ENCODE results near the gene RPS6KA2.
A peak's percentile ranks its signal among the peaks of the same experiment; 100 is the strongest.

Gene RPS6KA2

DNA sequence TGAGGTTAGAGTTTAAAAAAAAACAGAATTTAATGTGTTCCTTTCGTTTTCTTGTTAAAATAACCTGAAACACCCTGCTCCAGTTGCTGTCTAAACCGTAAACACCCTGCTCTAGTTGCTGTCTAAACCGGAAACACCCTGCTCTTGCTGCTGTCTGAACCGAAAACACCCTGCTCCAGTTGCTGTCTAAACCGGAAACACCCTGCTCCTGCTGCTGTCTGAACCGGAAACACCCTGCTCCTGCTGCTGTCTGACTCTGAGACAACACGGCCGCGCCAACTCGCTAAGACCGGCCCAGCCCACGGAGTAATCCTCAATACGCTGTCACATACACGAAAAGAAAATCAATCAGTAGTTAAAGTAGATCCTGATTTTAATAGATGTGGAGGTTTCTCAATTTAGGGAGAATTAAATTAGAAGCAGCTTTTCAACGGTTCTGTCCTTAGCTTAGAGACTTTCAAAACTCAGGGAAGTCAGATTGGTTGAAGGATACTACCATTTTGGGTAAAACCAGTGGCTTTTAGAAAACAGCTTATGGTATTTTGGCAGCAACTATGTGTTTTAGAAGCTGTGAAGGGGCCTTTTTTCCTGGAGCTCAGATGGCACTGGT is 138.9 kb downstream of the RPS6KA2 start:
- DNase-seq (ENCODE audit: low read depth in 2 of 2), result peak; percentile 51 to 58

DNA sequence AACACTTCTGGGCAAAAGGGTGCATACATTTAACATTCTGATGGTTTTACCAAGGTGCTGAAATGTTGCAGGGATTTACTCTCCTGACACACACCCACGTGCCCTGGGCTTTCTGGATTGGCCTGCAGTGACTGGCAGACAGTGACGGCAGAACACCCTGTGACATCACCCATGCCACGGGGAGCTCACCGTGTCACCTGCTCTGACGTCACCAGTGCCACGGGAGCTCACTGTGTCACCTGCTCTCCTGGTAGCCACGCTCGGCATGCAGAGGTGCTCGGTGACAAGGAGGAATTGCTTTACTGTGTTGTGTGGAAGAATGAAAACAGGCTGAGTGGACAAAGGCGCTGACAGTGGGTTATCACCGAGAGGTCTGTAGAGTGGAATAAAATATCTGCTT is 139.9 kb downstream of the RPS6KA2 start:
- no peak for DNase-seq (ENCODE audit: low read depth in 2 of 2)

DNA sequence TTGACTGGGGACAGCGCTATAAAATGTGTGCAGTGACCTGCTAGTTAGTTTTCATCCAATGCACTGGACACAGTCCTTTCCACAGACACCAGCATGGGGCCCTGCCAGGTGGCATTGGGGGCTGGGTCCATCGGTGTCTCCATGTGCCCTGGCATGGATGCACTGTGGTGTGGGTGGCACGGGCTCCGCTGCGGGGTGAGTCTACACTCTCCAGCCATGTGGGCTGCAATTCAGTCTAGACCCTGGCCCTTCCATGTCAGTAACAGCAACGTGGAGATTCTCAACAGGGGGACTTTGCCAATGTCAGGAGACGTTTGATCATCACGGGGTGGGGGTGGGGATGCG is 140.5 kb downstream of the RPS6KA2 start:
- DNase-seq (ENCODE audit: low read depth in 2 of 2), result no peak

DNA sequence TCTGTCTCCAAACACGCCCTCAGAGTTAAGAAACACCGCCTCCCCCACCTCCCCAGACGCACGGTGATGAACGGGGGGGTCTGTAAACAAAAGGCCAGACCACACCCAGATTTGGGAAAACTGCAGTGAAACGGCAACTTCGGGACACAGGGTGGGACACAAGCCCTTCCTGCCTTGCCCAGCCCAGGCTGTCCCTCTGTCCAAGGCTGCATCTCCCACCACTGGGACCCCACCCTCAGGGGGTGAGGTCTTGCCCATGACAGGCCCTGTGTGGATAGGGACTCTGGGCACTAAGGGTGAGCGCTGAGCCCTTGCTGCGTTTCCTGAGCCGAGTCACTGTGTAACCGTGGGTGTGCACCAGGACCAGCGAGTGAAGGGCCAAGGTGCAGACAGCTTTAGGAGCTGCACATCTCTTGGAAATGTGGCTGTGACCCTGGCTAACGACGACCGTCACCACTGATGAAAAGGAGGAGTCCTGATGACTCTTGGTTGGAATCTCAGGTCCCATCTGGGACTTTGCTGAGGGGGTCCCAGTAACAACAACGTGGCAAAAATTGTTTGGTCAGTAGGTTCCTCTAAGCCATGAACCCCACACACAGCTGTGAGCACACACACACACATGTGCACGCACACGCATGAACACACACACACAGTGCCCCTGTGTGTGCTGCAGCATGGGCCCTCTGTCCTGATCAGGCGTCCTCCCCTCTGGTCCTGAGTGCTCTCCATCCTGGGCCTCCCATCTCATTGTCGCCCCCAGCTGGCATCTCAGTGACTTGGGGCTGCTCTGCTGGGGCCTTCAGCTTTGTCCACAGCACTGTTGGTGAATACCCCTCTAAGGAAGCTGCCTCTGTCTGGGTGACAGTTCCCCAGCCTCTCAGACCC is 141.2 kb downstream of the RPS6KA2 start:
- no peak for DNase-seq (ENCODE audit: low read depth in 2 of 2)

DNA sequence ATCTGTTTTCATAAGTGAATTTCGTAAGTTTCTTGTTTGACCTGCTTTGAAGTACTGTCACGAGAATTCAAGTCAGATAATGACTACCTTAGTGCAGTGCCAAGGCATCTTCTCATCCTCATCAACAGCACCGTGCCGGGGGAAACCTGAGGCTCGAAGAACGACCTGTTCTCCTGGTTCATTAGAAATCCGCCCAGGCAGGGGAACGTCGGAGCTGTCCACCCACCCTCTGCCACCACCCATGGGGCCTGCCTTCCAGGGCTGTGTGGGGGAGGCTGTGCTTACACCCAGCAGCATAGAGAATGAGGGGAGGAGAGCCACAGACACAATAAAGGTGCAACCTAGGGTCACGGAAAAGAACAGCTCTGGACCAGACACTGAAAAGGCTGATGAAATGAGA is 142.2 kb downstream of the RPS6KA2 start:
- DNase-seq (ENCODE audit: low read depth in 2 of 2), result no peak

DNA sequence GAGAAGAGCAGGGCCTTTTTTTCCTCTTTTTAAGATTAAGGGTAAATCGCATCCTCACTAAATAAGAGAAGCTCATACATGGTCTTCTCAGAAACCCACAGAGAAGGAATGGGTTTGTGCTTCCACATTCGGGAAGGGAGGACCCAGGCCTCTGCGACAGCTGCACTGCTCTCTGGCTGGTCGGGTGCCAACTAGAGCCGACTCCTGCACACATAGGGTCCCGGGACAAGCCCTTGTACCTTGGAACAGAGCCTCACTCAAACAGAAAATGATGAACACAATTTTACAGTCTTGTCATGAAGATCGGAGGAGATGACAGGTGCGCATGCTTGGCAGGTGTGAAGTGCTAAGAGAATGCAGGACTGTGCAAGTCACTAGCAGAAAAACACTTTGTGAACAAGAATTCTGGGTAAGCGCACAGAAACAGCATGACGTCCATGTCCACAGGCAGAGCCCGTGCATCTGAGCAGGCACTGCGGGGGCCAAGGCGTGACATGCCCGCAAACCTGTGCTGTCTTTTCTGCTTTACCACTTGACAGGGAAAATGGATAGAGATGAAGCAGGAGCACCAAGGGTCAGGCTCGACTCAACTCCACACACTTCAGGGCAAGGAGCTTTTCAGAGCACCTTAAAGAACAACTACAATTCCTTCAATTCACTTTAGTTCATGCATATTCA is 143.3 kb downstream of the RPS6KA2 start:
- DNase-seq (ENCODE audit: low read depth in 2 of 2), result no peak

DNA sequence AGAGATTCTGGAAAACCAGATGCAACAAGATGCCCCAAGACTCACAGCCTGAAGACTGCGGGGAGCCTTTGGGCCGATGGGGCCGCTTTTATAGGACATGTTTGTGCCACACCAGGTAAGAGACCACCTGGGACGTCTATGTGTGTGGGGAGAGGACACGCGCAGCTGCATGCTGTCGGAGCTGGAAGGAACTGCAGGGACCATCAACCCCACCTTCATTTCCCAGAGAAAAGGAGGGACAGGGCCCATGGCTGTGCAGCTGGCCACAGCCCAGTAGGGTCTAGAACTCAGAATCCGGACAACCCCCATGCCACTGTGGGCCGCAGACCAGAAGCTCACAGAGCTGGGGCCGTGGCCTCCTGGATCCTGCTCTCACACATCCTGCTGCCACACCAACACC is 144.0 kb downstream of the RPS6KA2 start:
- DNase-seq (ENCODE audit: low read depth in 2 of 2), result no peak

DNA sequence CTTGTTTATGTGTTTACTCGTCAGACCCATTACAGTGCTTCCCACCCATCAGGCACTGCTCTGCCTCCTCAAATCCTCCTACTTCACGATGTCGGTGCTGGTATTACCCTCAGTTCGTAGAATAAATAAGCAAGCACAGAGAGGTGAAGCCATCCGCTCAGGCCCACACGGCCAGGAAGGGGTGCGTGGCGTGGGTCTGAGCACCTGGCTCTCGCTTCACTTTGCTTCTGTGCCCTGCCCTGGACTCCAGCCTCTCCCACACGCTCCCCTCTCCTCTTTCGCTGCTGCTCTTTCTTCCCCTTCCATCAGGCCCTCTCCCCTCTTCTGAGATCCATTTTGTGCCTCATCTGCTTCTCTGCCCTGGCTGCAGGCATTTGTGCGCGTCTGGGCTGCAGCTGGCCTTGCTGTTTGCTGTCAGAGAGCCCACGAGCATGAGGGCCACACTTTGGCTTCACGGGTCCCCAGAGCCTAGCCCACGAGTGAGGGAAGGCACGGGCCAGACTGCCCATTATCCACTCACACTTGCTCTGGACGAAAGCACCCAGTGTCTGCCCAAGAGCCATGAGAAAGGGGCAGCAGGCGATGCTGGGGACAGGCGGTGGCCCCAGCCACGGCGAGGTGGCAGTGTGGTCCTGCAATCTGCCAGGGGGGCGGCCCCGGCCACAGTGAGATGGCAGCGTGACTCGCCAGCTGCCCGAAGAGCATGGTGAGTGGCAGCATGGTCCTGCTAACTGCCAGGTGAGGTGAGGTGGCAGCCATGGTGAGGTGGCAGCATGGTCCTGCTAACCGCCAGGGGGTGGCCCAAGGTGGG is 148.1 kb downstream of the RPS6KA2 start:
- DNase-seq (ENCODE audit: low read depth in 2 of 2), result no peak

DNA sequence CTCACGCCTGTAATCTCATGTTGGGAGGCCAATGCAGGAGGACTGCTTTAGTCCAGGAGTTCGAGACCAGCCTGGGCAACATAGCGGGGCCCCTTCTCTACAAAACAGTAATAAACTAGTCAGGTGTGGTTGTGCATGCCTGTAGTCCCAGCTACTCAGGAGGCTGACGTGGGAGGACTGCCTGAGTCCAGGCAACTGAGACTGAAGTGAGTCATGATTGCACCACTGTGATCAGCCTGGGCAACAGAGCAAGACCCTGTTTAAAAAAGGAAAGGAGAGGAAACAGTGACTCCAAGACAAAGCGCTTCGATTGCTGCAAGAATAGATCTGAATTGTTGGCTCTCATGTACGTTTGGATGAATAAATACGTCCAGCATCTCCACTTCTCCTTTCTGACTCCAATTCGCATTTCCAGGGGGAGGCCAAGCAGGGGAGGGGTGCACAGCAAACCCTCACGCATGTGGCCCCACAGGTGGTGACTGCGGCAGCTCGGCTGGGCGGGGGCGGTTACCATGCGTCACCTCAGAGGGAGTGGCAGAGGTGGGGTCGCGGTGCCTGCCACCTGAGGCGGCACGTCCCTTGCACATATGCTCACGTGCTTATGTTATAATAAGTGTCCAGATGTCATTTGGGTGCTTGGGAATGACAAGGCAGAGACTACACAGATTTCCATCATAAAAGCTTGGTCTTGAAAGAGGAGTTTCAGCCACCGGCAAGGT is 149.2 kb downstream of the RPS6KA2 start:
- no peak for DNase-seq (ENCODE audit: low read depth in 2 of 2)

DNA sequence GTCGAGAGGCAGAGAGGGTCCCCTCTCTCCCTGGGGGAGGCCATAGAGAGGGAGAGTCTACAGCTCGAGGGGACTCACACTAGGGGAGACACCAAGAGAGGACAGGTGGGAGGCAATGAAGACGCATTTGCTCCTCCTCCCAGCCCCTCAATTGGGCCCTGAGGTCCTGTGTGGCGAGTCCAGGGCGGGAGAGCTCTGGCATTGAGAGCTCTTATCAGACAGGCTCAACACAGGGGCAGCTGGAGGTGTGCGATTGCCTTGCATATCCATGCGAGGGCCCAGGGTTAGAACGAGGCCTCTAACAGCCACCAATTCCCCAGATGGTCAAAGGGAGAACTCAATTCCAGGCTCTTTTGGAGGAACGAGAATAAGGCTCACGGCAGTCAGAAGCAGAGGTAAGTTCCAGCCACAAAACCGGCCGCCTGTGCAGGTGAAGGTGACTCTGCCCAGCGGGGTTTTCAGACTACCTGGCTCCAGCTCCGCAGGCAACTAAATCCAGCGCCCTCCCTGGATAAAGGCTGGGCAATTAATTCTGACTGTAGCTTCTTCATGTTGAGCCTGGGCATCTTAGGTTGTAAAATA is 150.3 kb downstream of the RPS6KA2 start:
- DNase-seq (ENCODE audit: low read depth in 2 of 2), result no peak

DNA sequence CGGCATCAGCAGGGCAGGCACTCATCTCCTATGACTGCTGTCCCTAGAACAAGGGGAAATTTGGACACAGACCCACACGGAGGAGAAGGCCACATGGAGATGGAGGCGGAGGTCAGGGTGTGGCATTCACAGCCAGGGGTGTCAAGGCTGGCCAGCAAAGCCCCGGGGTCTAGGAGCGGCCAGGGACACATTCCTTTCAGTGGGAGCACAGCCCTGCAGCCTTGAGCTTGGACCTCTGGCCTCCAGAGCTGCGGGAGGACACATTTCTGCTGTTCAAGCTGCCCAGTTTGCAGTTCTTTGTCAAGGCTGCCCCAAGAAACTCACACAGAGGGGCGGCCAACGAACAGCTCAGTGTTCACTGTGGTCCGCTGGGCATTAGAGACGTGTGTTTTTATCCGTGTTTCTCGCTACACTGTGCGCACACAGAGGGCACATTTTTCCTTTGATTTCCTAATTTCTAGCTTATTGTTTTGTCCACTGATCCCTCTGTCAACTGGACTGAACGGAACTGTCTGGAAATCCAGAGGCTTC is 150.9 kb downstream of the RPS6KA2 start:
- no peak for DNase-seq (ENCODE audit: low read depth in 2 of 2)

DNA sequence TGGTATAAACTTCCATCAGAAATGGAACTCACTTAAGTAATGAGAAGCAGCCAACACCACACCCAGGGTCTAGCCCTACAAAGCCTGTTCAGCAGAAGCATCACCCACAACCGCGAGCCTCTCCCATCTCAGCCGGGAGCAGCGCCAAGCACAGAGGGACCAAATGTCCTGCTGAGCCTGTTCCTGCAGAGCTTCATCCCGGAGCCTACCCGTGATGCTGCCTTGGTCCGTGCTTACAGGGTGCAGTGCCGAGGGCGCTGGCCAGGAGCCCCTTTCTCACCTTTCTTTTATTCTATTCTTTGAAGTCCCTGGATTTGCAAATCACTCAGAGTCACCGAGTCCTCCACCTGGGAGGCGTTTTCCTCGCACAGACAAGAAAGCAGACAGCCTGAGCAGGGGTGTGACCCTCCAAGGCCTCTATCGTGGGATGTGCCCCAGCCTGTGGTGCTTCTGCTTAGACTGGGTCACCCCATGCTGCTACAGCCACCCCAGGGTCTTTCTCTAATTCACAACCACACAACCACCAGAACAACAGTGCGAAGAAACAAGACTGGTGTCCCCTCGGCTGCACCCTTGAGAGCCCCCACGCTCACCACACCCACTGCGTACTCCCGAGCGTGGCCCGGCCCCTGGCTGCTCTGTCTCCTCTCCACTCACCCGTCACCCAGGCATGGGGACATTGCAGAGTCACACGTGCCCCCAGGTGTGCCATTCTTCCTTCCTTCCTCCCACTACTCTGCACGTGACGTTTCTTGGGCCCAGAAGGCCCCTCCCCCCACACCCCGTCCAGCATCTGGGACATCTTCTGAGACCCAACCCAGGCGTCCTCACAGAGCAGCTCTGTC is 152.1 kb downstream of the RPS6KA2 start:
- no peak for DNase-seq (ENCODE audit: low read depth in 2 of 2)

DNA sequence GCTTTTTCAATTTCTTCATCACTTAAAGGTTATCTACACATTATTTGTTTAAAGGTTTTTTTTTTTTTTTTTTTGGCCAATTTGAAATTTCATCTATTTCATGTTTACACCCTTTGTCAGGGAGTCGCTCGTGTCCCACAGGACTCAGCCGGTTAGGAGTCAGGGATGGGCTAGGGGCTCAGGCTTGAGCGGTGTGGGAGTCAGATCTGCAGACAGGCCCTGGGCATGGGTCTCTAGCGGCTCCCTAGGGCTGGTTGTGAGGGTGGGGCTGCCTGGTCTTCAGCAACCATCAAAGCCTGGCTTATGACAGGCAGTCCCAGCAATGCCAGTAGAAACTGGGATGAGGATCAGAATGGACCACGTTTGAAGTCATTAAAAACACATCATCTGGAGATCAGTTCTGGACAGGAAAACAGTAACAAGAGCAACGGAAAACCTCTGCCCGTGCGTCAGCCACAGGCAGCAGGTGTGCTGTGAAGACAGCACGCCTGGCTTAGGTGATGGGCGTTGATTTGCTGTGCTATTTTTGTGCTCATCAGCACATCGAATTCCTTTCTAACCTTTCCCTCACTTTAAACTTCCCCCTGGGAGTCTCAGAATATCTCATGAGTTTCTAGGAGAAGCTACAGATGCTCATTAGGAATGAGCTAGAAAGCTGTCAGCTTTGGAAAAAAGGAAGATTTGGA is 153.0 kb downstream of the RPS6KA2 start:
- no peak for DNase-seq (ENCODE audit: low read depth in 2 of 2)

DNA sequence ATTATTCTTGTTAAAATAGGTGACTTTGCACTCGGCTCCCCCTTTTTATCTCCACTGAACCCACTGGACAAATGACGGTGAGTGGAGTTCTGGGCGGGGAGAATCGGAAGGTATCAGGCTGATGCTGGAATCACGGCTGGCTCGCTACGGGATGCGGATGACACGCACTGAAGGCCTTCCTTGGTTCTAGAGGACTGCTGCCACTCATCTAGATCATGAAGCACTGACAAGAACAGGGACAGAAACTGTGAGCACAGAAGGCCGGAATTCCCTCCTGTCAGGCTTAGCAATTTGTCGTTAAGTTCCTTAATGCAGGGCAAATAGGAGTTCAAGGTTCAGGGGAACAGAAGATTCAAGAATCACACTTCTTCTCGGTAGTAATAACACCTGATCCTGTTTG is 154.4 kb downstream of the RPS6KA2 start:
- no peak for DNase-seq (ENCODE audit: low read depth in 2 of 2)

DNA sequence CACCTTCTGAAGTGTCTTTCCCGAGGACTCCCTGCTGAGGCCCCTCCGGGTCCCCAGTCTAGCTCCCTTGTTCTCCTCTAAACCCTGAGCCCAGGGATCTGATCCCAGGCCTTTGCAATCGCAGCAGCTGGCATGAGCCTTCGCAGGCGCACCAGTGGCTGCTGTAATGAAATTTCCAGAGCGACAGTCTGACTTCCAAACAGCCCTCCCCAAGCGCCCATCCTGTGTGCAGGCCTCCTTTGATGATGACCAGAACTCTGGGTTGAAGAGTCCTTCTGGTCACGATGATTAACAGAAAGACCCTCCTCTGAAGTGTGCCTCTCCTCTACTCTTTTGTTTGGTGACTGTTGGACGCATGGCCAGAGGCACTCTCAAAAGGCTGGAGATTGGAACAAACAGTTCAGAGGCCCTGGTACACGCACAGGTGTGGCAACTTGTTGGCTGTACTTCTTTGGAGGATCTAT is 155.2 kb downstream of the RPS6KA2 start:
- no peak for DNase-seq (ENCODE audit: low read depth in 2 of 2)

DNA sequence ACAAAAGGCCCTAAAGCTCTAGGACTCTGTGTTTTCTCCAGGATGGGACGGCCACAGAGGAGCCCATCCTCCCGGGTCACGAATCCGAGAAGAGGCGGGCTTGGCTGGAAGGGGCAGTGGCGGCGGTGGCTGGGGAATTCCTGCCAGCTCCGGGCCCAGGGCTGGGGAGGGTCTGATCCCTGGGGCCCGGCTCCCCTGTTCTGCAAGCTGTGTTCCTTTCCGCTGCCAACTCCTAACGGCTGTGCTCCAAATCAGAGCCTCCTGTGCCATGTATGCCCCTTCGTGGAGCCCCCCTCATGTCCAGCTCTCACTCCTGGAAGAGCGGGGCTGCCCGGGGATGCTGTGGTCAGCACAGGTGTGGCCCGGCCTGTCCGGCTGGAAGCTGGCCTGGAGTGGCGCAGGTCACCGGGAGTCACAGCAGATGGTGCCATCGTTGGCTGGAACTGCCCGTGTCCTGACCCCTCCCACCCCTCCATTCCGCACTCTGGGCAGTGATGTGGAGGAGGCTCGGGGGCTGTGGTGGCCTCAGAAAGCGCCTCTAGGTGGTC is 156.1 kb downstream of the RPS6KA2 start:
- DNase-seq (ENCODE audit: low read depth in 2 of 2), result no peak

DNA sequence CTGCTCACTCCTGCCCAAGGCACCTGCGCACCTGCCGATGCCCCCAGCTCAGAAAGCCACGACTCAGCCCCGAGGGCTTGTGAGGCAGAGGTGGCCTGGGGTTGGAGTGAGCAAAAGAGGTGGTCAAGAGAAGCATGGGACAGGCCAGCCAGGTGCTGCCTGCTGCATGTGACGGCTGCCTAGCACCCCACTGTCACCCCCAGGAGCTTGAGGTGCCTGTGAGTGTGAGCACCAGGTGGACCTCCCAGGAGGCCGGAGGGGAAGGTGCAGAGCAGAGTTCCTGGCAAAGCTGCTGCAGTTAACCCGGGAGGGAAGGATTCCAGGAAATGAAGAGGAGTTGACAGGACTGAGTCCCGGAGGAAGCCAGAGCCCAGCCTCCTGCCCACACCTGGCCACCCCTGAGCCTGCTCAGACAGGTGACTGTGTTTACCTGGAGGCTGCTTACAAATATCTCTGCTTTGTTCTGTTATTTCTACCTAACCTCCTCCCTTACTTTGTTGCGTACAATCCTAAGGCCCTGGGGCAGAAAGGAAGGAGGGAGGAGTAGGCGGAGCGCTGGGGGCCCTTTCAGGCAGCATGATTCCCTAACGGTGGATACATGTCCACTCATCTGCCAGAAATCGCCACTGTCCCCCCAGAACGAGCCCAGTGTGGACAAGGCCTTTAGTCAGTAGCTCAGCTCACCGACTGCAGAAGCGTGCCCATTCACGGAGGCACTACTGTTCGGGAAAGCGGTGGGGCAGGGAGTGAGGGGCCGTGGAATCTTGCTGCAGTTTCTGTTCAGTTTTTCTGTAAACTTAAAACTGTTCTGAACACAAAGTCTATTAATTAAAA is 156.8 kb downstream of the RPS6KA2 start:
- no peak for DNase-seq (ENCODE audit: low read depth in 2 of 2)

DNA sequence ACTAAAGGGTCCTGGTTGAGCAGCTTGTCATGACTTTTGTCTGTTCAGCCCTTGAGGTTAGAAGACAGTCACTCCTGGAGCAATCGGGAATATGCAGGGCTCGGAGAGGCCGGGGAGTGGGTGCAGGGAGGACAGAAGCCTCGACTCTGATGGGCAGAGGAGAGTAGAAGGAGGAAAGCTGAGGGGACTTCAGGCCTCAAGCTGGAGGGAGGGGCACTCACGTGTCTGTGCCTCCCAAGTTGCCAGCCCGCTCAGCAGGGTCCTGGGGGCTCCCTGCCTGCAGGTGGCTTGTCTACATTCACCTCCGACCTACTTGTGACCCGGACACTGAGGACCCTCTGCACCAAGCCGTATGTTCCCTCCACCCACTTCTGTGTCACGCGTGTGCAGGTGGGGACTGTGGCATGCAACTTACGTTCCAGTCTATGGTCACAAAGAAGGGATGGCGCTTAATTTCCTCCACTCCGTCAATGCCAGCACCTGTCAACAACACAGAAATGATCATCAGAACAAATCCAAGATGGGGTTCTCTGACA is 157.6 kb downstream of the RPS6KA2 start:
- no peak for DNase-seq (ENCODE audit: low read depth in 2 of 2)
